Measurements from ENCODE around the gene CSNK1E.

GRCh38 chr22:38276166-38276565 lies 41.1 kb downstream of the CSNK1E start:
- TF ChIP-seq GLIS3 (CRISPR knock-in tag; IDR thresholded peaks at IDR 0.05) (no peak), CSRNP3 (CRISPR knock-in tag; IDR thresholded peaks at IDR 0.05) (no peak), OSR1 (CRISPR knock-in tag; IDR thresholded peaks at IDR 0.05) (no peak), TSHZ2 (CRISPR knock-in tag; IDR thresholded peaks at IDR 0.05) (no peak), ZFP3 (CRISPR knock-in tag; IDR thresholded peaks at IDR 0.05) (no peak), PATZ1 (CRISPR knock-in tag; IDR thresholded peaks at IDR 0.05; ENCODE audit: borderline replicate concordance) (no peak), CSDC2 (CRISPR knock-in tag; IDR thresholded peaks at IDR 0.05) (no peak), POU6F1 (CRISPR knock-in tag; IDR thresholded peaks at IDR 0.05; ENCODE audit: borderline replicate concordance, low read depth) (no peak), SNAI2 (CRISPR knock-in tag; IDR thresholded peaks at IDR 0.05) (no peak), ZNF70 (CRISPR knock-in tag; IDR thresholded peaks at IDR 0.05) (no peak), ZNF565 (CRISPR knock-in tag; conservative IDR thresholded peaks at IDR 0.05; ENCODE audit: low read depth) (no peak), TCF4 (CRISPR knock-in tag; IDR thresholded peaks at IDR 0.05; ENCODE audit: borderline replicate concordance) (no peak)

All from SK-N-SH treated with all-trans-retinoic acid at 6 μM for 48 hours (cell line).